Measurements from ENCODE around the gene TEN1.

The TEN1 gene

GRCh38 chr17:75933808-75934207 lies 45.2 kb upstream of the TEN1 start:
- Histone ChIP-seq H3F3A (ENCODE audit: insufficient read depth, low read length) (no peaks in the 10 kb centered on the region), H3K27me3 (replicated peaks; ENCODE audit: insufficient read depth, low read length) (no peaks in the 10 kb centered on the region), H4K20me1 (ENCODE audit: insufficient read depth, low read length) (no peaks in the 10 kb centered on the region), H2AFZ (ENCODE audit: low read length) (no peak overlapping the region), H3K9ac (ENCODE audit: low read length) (no peak overlapping the region), H3K4me3 (ENCODE audit: low read length) (no peak overlapping the region), H3K4me1 (ENCODE audit: low read length) (no peaks in the 10 kb centered on the region), H3K9me3 (replicated peaks; ENCODE audit: insufficient read depth, low read length) (no peaks in the 10 kb centered on the region), H3K4me2 (ENCODE audit: low read depth, low read length) (no peak overlapping the region), H3K27ac (ENCODE audit: low read length) (no peak overlapping the region), H3K9me2 (replicated peaks; ENCODE audit: insufficient read depth, low read length) (no peaks in the 10 kb centered on the region), H3K36me3 (replicated peaks; ENCODE audit: insufficient read depth, low read length) (no peaks in the 10 kb centered on the region), H3K79me2 (ENCODE audit: low read length) (no peaks in the 10 kb centered on the region)
- TF ChIP-seq, protein P1, sequence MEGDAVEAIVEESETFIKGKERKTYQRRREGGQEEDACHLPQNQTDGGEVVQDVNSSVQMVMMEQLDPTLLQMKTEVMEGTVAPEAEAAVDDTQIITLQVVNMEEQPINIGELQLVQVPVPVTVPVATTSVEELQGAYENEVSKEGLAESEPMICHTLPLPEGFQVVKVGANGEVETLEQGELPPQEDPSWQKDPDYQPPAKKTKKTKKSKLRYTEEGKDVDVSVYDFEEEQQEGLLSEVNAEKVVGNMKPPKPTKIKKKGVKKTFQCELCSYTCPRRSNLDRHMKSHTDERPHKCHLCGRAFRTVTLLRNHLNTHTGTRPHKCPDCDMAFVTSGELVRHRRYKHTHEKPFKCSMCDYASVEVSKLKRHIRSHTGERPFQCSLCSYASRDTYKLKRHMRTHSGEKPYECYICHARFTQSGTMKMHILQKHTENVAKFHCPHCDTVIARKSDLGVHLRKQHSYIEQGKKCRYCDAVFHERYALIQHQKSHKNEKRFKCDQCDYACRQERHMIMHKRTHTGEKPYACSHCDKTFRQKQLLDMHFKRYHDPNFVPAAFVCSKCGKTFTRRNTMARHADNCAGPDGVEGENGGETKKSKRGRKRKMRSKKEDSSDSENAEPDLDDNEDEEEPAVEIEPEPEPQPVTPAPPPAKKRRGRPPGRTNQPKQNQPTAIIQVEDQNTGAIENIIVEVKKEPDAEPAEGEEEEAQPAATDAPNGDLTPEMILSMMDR (IDR thresholded peaks at IDR 0.05; ENCODE audit: low read length) = no peak
- TF ChIP-seq EZH2 (optimal IDR thresholded peaks at IDR 0.05; ENCODE audit: low read depth, low read length) (no peak), EZH2phosphoT487 (IDR thresholded peaks at IDR 0.05; ENCODE audit: low read length) (no peak)
- no peak for DNase-seq

GRCh38 chr17:75937652-75938051 lies 41.4 kb upstream of the TEN1 start:
- H4K20me1 ChIP-seq (ENCODE audit: insufficient read depth, low read length) = no peaks in the 10 kb centered on the region
- TF ChIP-seq EZH2 (optimal IDR thresholded peaks at IDR 0.05; ENCODE audit: low read depth, low read length) (no peak), EZH2phosphoT487 (IDR thresholded peaks at IDR 0.05; ENCODE audit: low read length) (no peak)
- TF ChIP-seq, protein P1 (IDR thresholded peaks at IDR 0.05; ENCODE audit: low read length) = no peak
- H3K9me2 ChIP-seq (replicated peaks; ENCODE audit: insufficient read depth, low read length) = no peaks in the 10 kb centered on the region
- no peak for DNase-seq
- no peak overlapping the region for H2AFZ ChIP-seq (ENCODE audit: low read length)
- no peaks in the 10 kb centered on the region for H3K27me3 ChIP-seq (replicated peaks; ENCODE audit: insufficient read depth, low read length)
- H3K79me2 ChIP-seq (ENCODE audit: low read length) = no peaks in the 10 kb centered on the region
- no peak overlapping the region for H3K9ac ChIP-seq (ENCODE audit: low read length)
- H3K4me2 ChIP-seq (ENCODE audit: low read depth, low read length) = no peak overlapping the region
- no peak overlapping the region for H3K4me3 ChIP-seq (ENCODE audit: low read length)
- H3K36me3 ChIP-seq (replicated peaks; ENCODE audit: insufficient read depth, low read length) = no peaks in the 10 kb centered on the region
- H3F3A ChIP-seq (ENCODE audit: insufficient read depth, low read length) = no peaks in the 10 kb centered on the region
- H3K9me3 ChIP-seq (replicated peaks; ENCODE audit: insufficient read depth, low read length) = no peaks in the 10 kb centered on the region
- no peak overlapping the region for H3K27ac ChIP-seq (ENCODE audit: low read length)
- peaks cover 6% of the 10 kb centered on the region for H3K4me1 ChIP-seq (ENCODE audit: low read length)

- Histone ChIP-seq H3K9me2 (replicated peaks; ENCODE audit: insufficient read depth, low read length) (no peaks in the 10 kb centered on the region), H3K9me3 (replicated peaks; ENCODE audit: insufficient read depth, low read length) (no peaks in the 10 kb centered on the region), H4K20me1 (ENCODE audit: insufficient read depth, low read length) (no peaks in the 10 kb centered on the region), H3K9ac (ENCODE audit: low read length) (peak within 1 kb of the TSS; percentile 84), H2AFZ (ENCODE audit: low read length) (peak within 1 kb of the TSS; percentile 92), H3K79me2 (ENCODE audit: low read length) (no peaks in the 10 kb centered on the region), H3K27ac (ENCODE audit: low read length) (no peak within 1 kb of the TSS; the same call in 1 of the 2 replicates), H3K27me3 (replicated peaks; ENCODE audit: insufficient read depth, low read length) (no peaks in the 10 kb centered on the region), H3K36me3 (replicated peaks; ENCODE audit: insufficient read depth, low read length) (no peaks in the 10 kb centered on the region), H3K4me2 (ENCODE audit: low read depth, low read length) (peak within 1 kb of the TSS; percentile 91), H3K4me3 (ENCODE audit: low read length) (peak within 1 kb of the TSS; percentile 88), H3F3A (ENCODE audit: insufficient read depth, low read length) (no peaks in the 10 kb centered on the region), H3K4me1 (ENCODE audit: low read length) (peaks cover 6% of the 10 kb centered on the region)
- TF ChIP-seq EZH2phosphoT487 (IDR thresholded peaks at IDR 0.05; ENCODE audit: low read length) = no peak
- TF ChIP-seq EZH2 (optimal IDR thresholded peaks at IDR 0.05; ENCODE audit: low read depth, low read length) = no peak
- TF ChIP-seq, protein P1 (IDR thresholded peaks at IDR 0.05; ENCODE audit: low read length) = no peak
- peak; percentile 92 for DNase-seq
Observed at GRCh38 chr17:75940727-75941441, 38.2 kb upstream of the TEN1 start, which contains the start of gene FBF1. Gene FBF1, minus strand, starts transcription at chr17:75941042. Its CDS starts 2,893 bp downstream, at chr17:75938149.

Data from MM.1S (cell line).